GM23338 (cell line): ENCODE measurements around the gene DPF3. TPM values are rescaled to one million over a fixed set of nuclear protein-coding genes. Genes with fewer than 3 reads are reported as not detected.

Source experiments
- ATAC-seq: fragments of 200-7000 bp; cut with Tn5 transposase; 3 replicates; pipeline ENCODE4 v1.9.1; 2020
- DNase-seq: peaks from one replicate; pipeline ENCODE4 v3.0.0-alpha.2; 2015; ENCODE audit warnings: low spot score
- H2AFZ ChIP-seq: fragments of 200-600 bp; sonication (generic); 2 replicates; pipeline ENCODE4 v1.8.0; 2016; ENCODE audit warnings: antibody characterized with exemption, mild to moderate bottlenecking, moderate library complexity
- H3F3A ChIP-seq: fragments of 200-600 bp; sonication (generic); replicated peaks from 2 replicates; pipeline ENCODE4 v1.8.0; 2017; ENCODE audit warnings: antibody characterized with exemption, mixed run types, low read depth
- H3K27ac ChIP-seq: fragments of 200-600 bp; sonication (generic); 2 replicates; pipeline ENCODE4 v1.6.1; 2016; ENCODE audit warnings: low read depth
- H3K27me3 ChIP-seq: fragments of 200-600 bp; sonication (generic); 2 replicates; pipeline ENCODE4 v1.8.0; 2016; ENCODE audit warnings: mild to moderate bottlenecking, mixed run types, moderate library complexity; ENCODE audit not compliant: insufficient read depth
- H3K36me3 ChIP-seq: fragments of 200-600 bp; sonication (generic); 2 replicates; pipeline ENCODE4 v1.8.0; 2016; ENCODE audit warnings: mild to moderate bottlenecking; ENCODE audit not compliant: insufficient read depth
- H3K4me1 ChIP-seq: fragments of 200-600 bp; sonication (generic); 2 replicates; pipeline ENCODE4 v1.8.0; 2016; ENCODE audit warnings: mild to moderate bottlenecking, moderate library complexity; ENCODE audit not compliant: insufficient read depth
- H3K4me2 ChIP-seq: fragments of 200-600 bp; sonication (generic); 2 replicates; pipeline ENCODE4 v1.7.1; 2017; ENCODE audit warnings: mixed run types
- H3K4me3 ChIP-seq: fragments of 200-600 bp; sonication (generic); 2 replicates; pipeline ENCODE4 v1.6.1; 2016; ENCODE audit warnings: mixed run types
- H3K79me2 ChIP-seq: fragments of 200-600 bp; sonication (generic); replicated peaks from 2 replicates; pipeline ENCODE4 v1.8.0; 2017; ENCODE audit warnings: mild to moderate bottlenecking; ENCODE audit not compliant: insufficient read depth
- H3K9me2 ChIP-seq: fragments of 200-600 bp; sonication (generic); 2 replicates; pipeline ENCODE4 v1.8.0; 2017; ENCODE audit not compliant: insufficient read depth
- H4K20me1 ChIP-seq: fragments of 200-600 bp; sonication (generic); replicated peaks from 2 replicates; pipeline ENCODE4 v1.8.0; 2017; ENCODE audit warnings: mild to moderate bottlenecking; ENCODE audit not compliant: insufficient read depth
- H3K27ac Mint-ChIP-seq: 2 replicates; pipeline ENCODE4 v1.8.0; 2020; ENCODE audit warnings: inconsistent platforms, mild to moderate bottlenecking, moderate library complexity, mixed read lengths
- H3K27me3 Mint-ChIP-seq: 3 replicates; pipeline ENCODE4 v1.8.0; 2022; ENCODE audit warnings: low read depth, mild to moderate bottlenecking, moderate library complexity, mixed read lengths, inconsistent platforms; ENCODE audit not compliant: insufficient read depth, poor library complexity
- H3K36me3 Mint-ChIP-seq: 3 replicates; pipeline ENCODE4 v1.8.0; 2021; ENCODE audit warnings: low read depth, mild to moderate bottlenecking, inconsistent platforms, moderate library complexity, mixed read lengths
- H3K4me1 Mint-ChIP-seq: 3 replicates; pipeline ENCODE4 v1.8.0; 2020; ENCODE audit warnings: mild to moderate bottlenecking, inconsistent platforms, mixed read lengths
- H3K4me3 Mint-ChIP-seq: 3 replicates; pipeline ENCODE4 v1.8.0; 2021; ENCODE audit warnings: moderate library complexity, mild to moderate bottlenecking, inconsistent platforms, mixed read lengths
- H3K9me3 Mint-ChIP-seq: 3 replicates; pipeline ENCODE4 v1.8.0; 2020; ENCODE audit warnings: moderate library complexity, mild to moderate bottlenecking, inconsistent platforms, mixed read lengths
- CREB1 ChIP-seq: fragments of 250-450 bp; sonication (Bioruptor Pico); IDR thresholded peaks from 2 replicates; pipeline ENCODE4 v1.5.0; 2020; ENCODE audit warnings: low read depth, mild to moderate bottlenecking, moderate library complexity
- EZH2phosphoT487 ChIP-seq: fragments of 200-600 bp; sonication (generic); IDR thresholded peaks from one replicate; pipeline ENCODE4 v1.8.1; 2018; ENCODE audit warnings: antibody characterized with exemption; ENCODE audit not compliant: unreplicated experiment
- JUNB ChIP-seq: IDR thresholded peaks from one replicate; pipeline ENCODE4 v1.6.1; 2016; ENCODE audit warnings: antibody characterized with exemption; ENCODE audit not compliant: unreplicated experiment
- NANOG ChIP-seq: IDR thresholded peaks from 2 replicates; pipeline ENCODE4 v1.6.1; 2016; ENCODE audit warnings: antibody characterized with exemption, borderline replicate concordance
- POLR2AphosphoS5 ChIP-seq: IDR thresholded peaks from 2 replicates; pipeline ENCODE4 v1.6.1; 2016; ENCODE audit warnings: antibody characterized with exemption, low read depth
- ZNF331 ChIP-seq: fragments of 250-450 bp; sonication (Bioruptor Pico); IDR thresholded peaks from 2 replicates; pipeline ENCODE4 v1.5.0; 2020; ENCODE audit warnings: low read depth, mild to moderate bottlenecking, moderate library complexity
- polyA plus RNA-seq: library from polyadenylated mRNA; unstranded; fragments of >200 nt; fragmentation: Nextera tagmentation; extraction: Ambion mirVana; gene quantifications from 2 replicates; pipeline ENCODE4 v1.2.1, GENCODE V29; 2016
- total RNA-seq: library from RNA; depleted of rRNA; stranded (reverse); fragments of >200 nt; shearing (Covaris generic); gene quantifications from 2 replicates; pipeline ENCODE4 v1.2.3, GENCODE V29; 2014
- TF ChIP-seq, protein P1 (sequence below): IDR thresholded peaks from 2 replicates; pipeline ENCODE4 v1.6.1; 2016; ENCODE audit warnings: antibody characterized with exemption
- TF ChIP-seq, protein P2 (sequence below), 2 experiments: fragments of 200-600 bp in 1 of 2; sonication (generic) in 1 of 2; conservative IDR thresholded peaks; 2 replicates each; pipeline versions ENCODE4 v1.5.1 to v1.6.1; 2016 to 2017; ENCODE audit warnings: antibody characterized with exemption in 2 of 2, low read depth in 2 of 2, mild to moderate bottlenecking in 2 of 2, moderate library complexity in 1 of 2
- TF ChIP-seq, protein P3 (sequence below): fragments of 250-450 bp; sonication (Bioruptor Pico); IDR thresholded peaks from 2 replicates; pipeline ENCODE4 v1.5.0; 2020; ENCODE audit warnings: mild to moderate bottlenecking, moderate library complexity

The DPF3 gene
- total and polyA plus RNA-seq, 2 experiments from 2014 or later = 0.18 to 1.0 TPM

DNA sequence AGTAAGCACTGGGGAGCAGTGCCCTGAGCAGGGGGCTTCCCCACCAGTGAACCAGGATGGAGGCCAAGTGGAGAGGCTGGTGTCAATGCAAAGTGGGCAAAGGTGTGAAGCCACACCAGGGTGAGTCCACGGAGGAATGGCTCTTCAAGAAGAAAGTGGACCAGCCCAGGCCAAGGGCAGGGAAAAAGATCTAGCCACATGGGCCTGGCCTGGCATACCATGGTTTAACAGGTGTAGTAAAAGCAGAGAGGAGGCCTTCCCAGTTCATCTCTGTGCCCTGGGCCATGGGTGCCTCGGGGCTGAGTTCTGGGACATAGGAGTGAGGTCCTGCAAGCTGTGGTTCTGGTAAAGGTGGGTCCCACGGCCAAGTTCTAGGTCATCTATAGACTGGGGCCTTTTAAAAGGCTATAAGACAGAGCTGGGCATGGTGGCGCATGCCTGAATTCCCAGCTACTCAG, 153.4 kb downstream of the DPF3 start:
- H3K27ac ChIP-seq = no peak overlapping the region
- no peak overlapping the region for H3K27ac Mint-ChIP-seq
- no peaks in the 10 kb centered on the region for H3K27me3 ChIP-seq
- H3K4me2 ChIP-seq = no peak overlapping the region
- H3K36me3 ChIP-seq = no peaks in the 10 kb centered on the region
- peaks cover 6% of the 10 kb centered on the region for H3K4me1 Mint-ChIP-seq
- no peak overlapping the region for H3K4me3 Mint-ChIP-seq
- H3K79me2 ChIP-seq = no peaks in the 10 kb centered on the region
- H3K9me2 ChIP-seq = no peaks in the 10 kb centered on the region
- no peaks in the 10 kb centered on the region for H3F3A ChIP-seq
- TF ChIP-seq EZH2phosphoT487 = no peak
- no peak for TF ChIP-seq ZNF331 (CRISPR knock-in tag)
- no peak for TF ChIP-seq NANOG
- no peak for TF ChIP-seq JUNB
- no peak for TF ChIP-seq CREB1 (CRISPR knock-in tag)
- DNase-seq (no peak), ATAC-seq (no peak)
- no peaks in the 10 kb centered on the region for H3K4me1 ChIP-seq
- no peaks in the 10 kb centered on the region; the same call in 2 of the 3 replicates for H3K9me3 Mint-ChIP-seq
- no peaks in the 10 kb centered on the region for H4K20me1 ChIP-seq
- H3K27me3 Mint-ChIP-seq = peaks cover 3% of the 10 kb centered on the region
- H3K4me3 ChIP-seq = no peak overlapping the region
- H2AFZ ChIP-seq = no peak overlapping the region
- no peaks in the 10 kb centered on the region for H3K36me3 Mint-ChIP-seq

DNA sequence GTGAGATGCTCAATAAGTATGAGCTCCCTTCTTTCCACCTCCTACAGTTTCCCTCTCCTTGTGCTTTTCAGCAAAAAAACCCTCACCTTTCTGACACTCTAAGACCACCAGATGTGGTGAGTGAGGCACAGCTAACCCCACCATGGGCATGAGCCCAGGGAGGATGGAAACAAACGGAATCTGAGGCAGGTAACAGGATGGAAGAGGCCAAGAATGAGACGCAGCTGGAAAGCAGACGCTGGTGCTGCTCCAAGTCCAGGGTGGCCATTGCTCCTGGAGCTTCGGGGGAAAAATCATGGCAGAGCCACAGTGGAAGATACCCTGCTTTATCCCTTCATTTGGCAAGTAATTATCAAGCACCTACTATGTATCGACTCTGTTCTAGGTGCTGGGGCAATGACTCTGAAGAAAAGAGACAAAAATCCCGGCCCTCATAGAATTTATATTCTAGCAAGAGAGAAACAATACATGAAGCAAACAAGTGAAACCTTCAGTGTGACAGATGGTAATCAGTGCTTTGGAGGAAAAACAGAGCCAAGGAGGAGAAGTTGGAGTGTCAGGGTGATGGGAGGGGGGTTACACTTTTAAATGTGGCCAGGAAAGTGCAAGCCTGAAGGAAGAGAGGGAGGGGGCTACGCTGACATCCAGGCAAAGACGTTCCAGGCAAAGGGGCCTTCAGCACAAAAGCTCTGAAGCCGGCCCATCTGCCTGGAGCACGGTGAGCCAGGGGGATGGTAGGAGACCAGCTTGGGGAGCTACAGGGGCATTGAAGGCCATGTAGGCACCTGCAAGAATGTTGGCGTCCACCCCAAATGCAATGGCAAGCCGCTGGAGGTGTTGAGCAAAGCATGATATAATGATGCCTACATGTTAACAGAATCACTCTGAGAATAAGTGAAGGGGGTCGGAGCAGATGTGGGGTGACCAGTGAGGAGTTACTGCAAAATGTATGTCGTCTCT, 154.2 kb downstream of the DPF3 start:
- DNase-seq = no peak
- no peak for ATAC-seq
- TF ChIP-seq, protein P1, sequence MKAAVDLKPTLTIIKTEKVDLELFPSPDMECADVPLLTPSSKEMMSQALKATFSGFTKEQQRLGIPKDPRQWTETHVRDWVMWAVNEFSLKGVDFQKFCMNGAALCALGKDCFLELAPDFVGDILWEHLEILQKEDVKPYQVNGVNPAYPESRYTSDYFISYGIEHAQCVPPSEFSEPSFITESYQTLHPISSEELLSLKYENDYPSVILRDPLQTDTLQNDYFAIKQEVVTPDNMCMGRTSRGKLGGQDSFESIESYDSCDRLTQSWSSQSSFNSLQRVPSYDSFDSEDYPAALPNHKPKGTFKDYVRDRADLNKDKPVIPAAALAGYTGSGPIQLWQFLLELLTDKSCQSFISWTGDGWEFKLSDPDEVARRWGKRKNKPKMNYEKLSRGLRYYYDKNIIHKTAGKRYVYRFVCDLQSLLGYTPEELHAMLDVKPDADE = no peak
- TF ChIP-seq NANOG (no peak), POLR2AphosphoS5 (no peak)
- TF ChIP-seq, protein P2, sequence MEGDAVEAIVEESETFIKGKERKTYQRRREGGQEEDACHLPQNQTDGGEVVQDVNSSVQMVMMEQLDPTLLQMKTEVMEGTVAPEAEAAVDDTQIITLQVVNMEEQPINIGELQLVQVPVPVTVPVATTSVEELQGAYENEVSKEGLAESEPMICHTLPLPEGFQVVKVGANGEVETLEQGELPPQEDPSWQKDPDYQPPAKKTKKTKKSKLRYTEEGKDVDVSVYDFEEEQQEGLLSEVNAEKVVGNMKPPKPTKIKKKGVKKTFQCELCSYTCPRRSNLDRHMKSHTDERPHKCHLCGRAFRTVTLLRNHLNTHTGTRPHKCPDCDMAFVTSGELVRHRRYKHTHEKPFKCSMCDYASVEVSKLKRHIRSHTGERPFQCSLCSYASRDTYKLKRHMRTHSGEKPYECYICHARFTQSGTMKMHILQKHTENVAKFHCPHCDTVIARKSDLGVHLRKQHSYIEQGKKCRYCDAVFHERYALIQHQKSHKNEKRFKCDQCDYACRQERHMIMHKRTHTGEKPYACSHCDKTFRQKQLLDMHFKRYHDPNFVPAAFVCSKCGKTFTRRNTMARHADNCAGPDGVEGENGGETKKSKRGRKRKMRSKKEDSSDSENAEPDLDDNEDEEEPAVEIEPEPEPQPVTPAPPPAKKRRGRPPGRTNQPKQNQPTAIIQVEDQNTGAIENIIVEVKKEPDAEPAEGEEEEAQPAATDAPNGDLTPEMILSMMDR (conservative IDR thresholded peaks at IDR 0.05; ENCODE audit: low read depth in 2 of 2) = no peak
- TF ChIP-seq, protein P3, sequence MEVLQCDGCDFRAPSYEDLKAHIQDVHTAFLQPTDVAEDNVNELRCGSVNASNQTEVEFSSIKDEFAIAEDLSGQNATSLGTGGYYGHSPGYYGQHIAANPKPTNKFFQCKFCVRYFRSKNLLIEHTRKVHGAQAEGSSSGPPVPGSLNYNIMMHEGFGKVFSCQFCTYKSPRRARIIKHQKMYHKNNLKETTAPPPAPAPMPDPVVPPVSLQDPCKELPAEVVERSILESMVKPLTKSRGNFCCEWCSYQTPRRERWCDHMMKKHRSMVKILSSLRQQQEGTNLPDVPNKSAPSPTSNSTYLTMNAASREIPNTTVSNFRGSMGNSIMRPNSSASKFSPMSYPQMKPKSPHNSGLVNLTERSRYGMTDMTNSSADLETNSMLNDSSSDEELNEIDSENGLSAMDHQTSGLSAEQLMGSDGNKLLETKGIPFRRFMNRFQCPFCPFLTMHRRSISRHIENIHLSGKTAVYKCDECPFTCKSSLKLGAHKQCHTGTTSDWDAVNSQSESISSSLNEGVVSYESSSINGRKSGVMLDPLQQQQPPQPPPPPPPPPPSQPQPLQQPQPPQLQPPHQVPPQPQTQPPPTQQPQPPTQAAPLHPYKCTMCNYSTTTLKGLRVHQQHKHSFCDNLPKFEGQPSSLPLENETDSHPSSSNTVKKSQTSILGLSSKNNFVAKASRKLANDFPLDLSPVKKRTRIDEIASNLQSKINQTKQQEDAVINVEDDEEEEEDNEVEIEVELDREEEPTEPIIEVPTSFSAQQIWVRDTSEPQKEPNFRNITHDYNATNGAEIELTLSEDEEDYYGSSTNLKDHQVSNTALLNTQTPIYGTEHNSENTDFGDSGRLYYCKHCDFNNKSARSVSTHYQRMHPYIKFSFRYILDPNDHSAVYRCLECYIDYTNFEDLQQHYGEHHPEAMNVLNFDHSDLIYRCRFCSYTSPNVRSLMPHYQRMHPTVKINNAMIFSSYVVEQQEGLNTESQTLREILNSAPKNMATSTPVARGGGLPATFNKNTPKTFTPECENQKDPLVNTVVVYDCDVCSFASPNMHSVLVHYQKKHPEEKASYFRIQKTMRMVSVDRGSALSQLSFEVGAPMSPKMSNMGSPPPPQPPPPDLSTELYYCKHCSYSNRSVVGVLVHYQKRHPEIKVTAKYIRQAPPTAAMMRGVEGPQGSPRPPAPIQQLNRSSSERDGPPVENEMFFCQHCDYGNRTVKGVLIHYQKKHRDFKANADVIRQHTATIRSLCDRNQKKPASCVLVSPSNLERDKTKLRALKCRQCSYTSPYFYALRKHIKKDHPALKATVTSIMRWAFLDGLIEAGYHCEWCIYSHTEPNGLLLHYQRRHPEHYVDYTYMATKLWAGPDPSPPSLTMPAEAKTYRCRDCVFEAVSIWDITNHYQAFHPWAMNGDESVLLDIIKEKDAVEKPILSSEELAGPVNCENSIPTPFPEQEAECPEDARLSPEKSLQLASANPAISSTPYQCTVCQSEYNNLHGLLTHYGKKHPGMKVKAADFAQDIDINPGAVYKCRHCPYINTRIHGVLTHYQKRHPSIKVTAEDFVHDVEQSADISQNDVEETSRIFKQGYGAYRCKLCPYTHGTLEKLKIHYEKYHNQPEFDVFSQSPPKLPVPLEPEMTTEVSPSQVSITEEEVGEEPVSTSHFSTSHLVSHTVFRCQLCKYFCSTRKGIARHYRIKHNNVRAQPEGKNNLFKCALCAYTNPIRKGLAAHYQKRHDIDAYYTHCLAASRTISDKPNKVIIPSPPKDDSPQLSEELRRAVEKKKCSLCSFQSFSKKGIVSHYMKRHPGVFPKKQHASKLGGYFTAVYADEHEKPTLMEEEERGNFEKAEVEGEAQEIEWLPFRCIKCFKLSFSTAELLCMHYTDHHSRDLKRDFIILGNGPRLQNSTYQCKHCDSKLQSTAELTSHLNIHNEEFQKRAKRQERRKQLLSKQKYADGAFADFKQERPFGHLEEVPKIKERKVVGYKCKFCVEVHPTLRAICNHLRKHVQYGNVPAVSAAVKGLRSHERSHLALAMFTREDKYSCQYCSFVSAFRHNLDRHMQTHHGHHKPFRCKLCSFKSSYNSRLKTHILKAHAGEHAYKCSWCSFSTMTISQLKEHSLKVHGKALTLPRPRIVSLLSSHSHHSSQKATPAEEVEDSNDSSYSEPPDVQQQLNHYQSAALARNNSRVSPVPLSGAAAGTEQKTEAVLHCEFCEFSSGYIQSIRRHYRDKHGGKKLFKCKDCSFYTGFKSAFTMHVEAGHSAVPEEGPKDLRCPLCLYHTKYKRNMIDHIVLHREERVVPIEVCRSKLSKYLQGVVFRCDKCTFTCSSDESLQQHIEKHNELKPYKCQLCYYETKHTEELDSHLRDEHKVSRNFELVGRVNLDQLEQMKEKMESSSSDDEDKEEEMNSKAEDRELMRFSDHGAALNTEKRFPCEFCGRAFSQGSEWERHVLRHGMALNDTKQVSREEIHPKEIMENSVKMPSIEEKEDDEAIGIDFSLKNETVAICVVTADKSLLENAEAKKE = no peak

More for the DNA sequence above, 154.2 kb downstream of the DPF3 start:
- Mint-ChIP-seq H3K4me1 (peaks cover 6% of the 10 kb centered on the region), H3K36me3 (no peaks in the 10 kb centered on the region), H3K4me3 (no peak overlapping the region), H3K27me3 (peaks cover 3% of the 10 kb centered on the region), H3K27ac (no peak overlapping the region), H3K9me3 (no peaks in the 10 kb centered on the region; the same call in 2 of the 3 replicates)
- Histone ChIP-seq H3K27ac (no peak overlapping the region), H3K9me2 (no peaks in the 10 kb centered on the region), H3K27me3 (no peaks in the 10 kb centered on the region), H3K4me3 (no peak overlapping the region), H2AFZ (peak overlapping the region; percentile 38; the same call in 1 of the 2 replicates), H3K4me2 (no peak overlapping the region), H3K4me1 (no peaks in the 10 kb centered on the region), H3K36me3 (no peaks in the 10 kb centered on the region), H4K20me1 (no peaks in the 10 kb centered on the region), H3F3A (no peaks in the 10 kb centered on the region), H3K79me2 (no peaks in the 10 kb centered on the region)
